ENCODE data around the gene STAT1. TPM values are rescaled to one million over a fixed set of nuclear protein-coding genes. Genes with fewer than 3 reads are reported as not detected.

STAT1 gene
- total RNA-seq, 1 experiment from 2014 or later, result 60.7 TPM

DNA sequence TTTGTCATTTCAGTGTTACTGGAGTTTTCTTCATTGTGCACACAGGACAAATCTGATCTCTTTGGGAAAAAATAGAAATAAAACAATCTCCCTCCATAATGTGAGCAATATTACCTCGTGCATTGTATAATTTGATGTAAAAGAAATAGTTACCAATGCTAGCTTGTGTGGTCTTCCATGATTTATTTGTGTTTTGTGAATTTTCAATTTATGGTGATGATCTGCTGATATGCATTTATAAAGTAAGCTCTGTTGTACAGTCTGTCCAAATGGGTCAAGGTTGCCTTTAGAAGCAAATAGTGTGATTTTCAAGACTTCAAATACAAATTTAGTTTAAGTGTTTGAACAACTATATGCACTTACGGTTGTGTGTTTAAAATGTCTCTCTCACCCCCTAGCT, 50.9 kb downstream of the STAT1 start:
- no peak overlapping the region for H2AFZ ChIP-seq (ENCODE audit: low read depth, low read length, poor library complexity, severe bottlenecking)
- H3K9me3 ChIP-seq (ENCODE audit: control insufficient read depth in 1 of 2, insufficient read depth in 1 of 2, low read depth in 1 of 2, low read length in 2 of 2), result no peaks in the 10 kb centered on the region
- H3K27ac ChIP-seq (ENCODE audit: low read depth, low read length), result no peak overlapping the region
- intact Hi-C loops (cut with micrococcal nuclease), result no loop called here
- H3K36me3 ChIP-seq (ENCODE audit: control insufficient read depth in 1 of 2, insufficient read depth in 2 of 2, low read length in 2 of 2), result peaks cover 12 to 19% of the 10 kb centered on the region in 2 experiments; a peak in 3 of 4 replicates
- no peak for TF ChIP-seq ZNF274 (IDR thresholded peaks at IDR 0.05; ENCODE audit: low read depth, low read length)
- TF ChIP-seq, protein P1, sequence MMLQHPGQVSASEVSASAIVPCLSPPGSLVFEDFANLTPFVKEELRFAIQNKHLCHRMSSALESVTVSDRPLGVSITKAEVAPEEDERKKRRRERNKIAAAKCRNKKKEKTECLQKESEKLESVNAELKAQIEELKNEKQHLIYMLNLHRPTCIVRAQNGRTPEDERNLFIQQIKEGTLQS (IDR thresholded peaks at IDR 0.05), result no peak
- no peak for TF ChIP-seq ELF1 (IDR thresholded peaks at IDR 0.05; ENCODE audit: borderline replicate concordance, low read depth)
- no peak for TF ChIP-seq TCF7L2 (IDR thresholded peaks at IDR 0.05; ENCODE audit: borderline replicate concordance, extremely low read depth, insufficient read depth, insufficient read length)
- TF ChIP-seq YY1 (IDR thresholded peaks at IDR 0.05; ENCODE audit: extremely low read depth, insufficient replicate concordance, low read depth, low read length), result no peak
- TF ChIP-seq SRF (IDR thresholded peaks at IDR 0.05; ENCODE audit: low read depth), result no peak
- TF ChIP-seq EZH2phosphoT487 (IDR thresholded peaks at IDR 0.05; ENCODE audit: borderline replicate concordance), result no peak
- TF ChIP-seq, protein P2, sequence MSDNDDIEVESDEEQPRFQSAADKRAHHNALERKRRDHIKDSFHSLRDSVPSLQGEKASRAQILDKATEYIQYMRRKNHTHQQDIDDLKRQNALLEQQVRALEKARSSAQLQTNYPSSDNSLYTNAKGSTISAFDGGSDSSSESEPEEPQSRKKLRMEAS (IDR thresholded peaks at IDR 0.05), result no peak
- no peaks in the 10 kb centered on the region for H3K9me2 ChIP-seq (ENCODE audit: insufficient read depth)
- H3K4me2 ChIP-seq (ENCODE audit: low read length), result no peak overlapping the region
- ATAC-seq (no peak), DNase-seq (ENCODE audit: low read depth, low spot score) (no peak)
- H4K20me1 ChIP-seq (ENCODE audit: insufficient read depth), result no peaks in the 10 kb centered on the region
- no peak overlapping the region for H3K9ac ChIP-seq (ENCODE audit: low read length)
- no peaks in the 10 kb centered on the region for H3K4me1 ChIP-seq (ENCODE audit: control insufficient read depth in 1 of 2, insufficient read depth in 2 of 2, low read length in 2 of 2)
- no peaks in the 10 kb centered on the region for H3K27me3 ChIP-seq (ENCODE audit: insufficient read depth, low read length)
- ChIA-PET RAD21 (ENCODE audit: low non-redundant PET in 1 of 2, low total read pairs in 2 of 2, uncharacterized antibody in 2 of 2, unreplicated experiment in 2 of 2) (no interaction called here), CTCF (no interaction called here), POLR2A (no interaction called here)
- BruUV-seq (replicated peaks), result no TSS peak
- H3K79me2 ChIP-seq (ENCODE audit: insufficient read depth, low read length), result no peaks in the 10 kb centered on the region
- no peak overlapping the region for H3K4me3 ChIP-seq (replicated peaks in 1 of 2; ENCODE audit: low read depth in 1 of 2, low read length in 2 of 2)

DNA sequence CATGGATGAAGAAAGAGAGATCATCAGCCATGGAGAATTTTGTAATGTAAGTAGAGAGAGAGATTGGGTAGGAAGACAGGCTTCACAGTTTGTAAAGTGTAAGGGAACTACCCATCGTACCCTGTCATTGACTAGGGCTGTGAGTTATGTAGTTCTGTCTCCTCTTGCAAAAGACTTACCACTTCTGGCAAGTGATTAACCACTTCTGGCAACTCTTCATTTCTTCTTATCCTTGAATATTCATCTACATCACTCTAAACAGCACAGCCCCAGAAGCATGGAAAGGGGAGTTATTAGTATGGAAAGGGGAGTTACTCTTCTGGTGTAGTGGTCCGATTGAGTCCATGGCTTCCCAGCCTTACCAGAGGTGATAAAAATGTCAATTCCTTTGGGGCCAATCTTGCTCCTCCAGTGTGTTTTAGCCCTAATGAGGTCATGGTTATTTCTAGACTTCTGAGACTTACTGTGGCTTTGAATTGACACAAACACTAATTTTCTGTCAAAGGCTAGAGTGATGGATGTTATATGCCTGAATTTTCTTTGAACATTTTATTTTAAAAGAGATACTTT, 52.0 kb downstream of the STAT1 start:
- Histone ChIP-seq H3K9me3 (ENCODE audit: control insufficient read depth in 1 of 2, insufficient read depth in 1 of 2, low read depth in 1 of 2, low read length in 2 of 2) (no peaks in the 10 kb centered on the region), H3K36me3 (ENCODE audit: control insufficient read depth in 1 of 2, insufficient read depth in 2 of 2, low read length in 2 of 2) (peaks cover 12 to 17% of the 10 kb centered on the region in 2 experiments; a peak in 3 of 4 replicates), H3K4me1 (ENCODE audit: control insufficient read depth in 1 of 2, insufficient read depth in 2 of 2, low read length in 2 of 2) (no peaks in the 10 kb centered on the region), H3K27ac (ENCODE audit: low read depth, low read length) (no peak overlapping the region), H3K27me3 (ENCODE audit: insufficient read depth, low read length) (no peaks in the 10 kb centered on the region), H4K20me1 (ENCODE audit: insufficient read depth) (no peaks in the 10 kb centered on the region), H3K79me2 (ENCODE audit: insufficient read depth, low read length) (no peaks in the 10 kb centered on the region), H3K4me2 (ENCODE audit: low read length) (no peak overlapping the region), H3K4me3 (replicated peaks in 1 of 2; ENCODE audit: low read depth in 1 of 2, low read length in 2 of 2) (no peak overlapping the region), H2AFZ (ENCODE audit: low read depth, low read length, poor library complexity, severe bottlenecking) (no peak overlapping the region), H3K9ac (ENCODE audit: low read length) (no peak overlapping the region), H3K9me2 (ENCODE audit: insufficient read depth) (no peaks in the 10 kb centered on the region)
- CTCF ChIA-PET, result no interaction called here
- ATAC-seq (no peak), DNase-seq (ENCODE audit: low read depth, low spot score) (no peak)
- intact Hi-C loops (cut with micrococcal nuclease), result no loop called here
- BruUV-seq (replicated peaks), result no TSS peak
- POLR2A ChIA-PET, result no interaction called here
- RAD21 ChIA-PET (ENCODE audit: low non-redundant PET in 1 of 2, low total read pairs in 2 of 2, uncharacterized antibody in 2 of 2, unreplicated experiment in 2 of 2), result no interaction called here
- TF ChIP-seq EZH2 (IDR thresholded peaks at IDR 0.05) (no peak), FOSL1 (IDR thresholded peaks at IDR 0.05; ENCODE audit: low read depth) (no peak), EZH2phosphoT487 (IDR thresholded peaks at IDR 0.05; ENCODE audit: borderline replicate concordance) (no peak), ELF1 (IDR thresholded peaks at IDR 0.05; ENCODE audit: borderline replicate concordance, low read depth) (no peak), JUND (IDR thresholded peaks at IDR 0.05) (no peak), CBX3 (IDR thresholded peaks at IDR 0.05; ENCODE audit: low read depth) (no peak), YY1 (IDR thresholded peaks at IDR 0.05; ENCODE audit: extremely low read depth, insufficient replicate concordance, low read depth, low read length) (no peak), EGR1 (IDR thresholded peaks at IDR 0.05; ENCODE audit: low read depth) (no peak)
- TF ChIP-seq, protein P3, sequence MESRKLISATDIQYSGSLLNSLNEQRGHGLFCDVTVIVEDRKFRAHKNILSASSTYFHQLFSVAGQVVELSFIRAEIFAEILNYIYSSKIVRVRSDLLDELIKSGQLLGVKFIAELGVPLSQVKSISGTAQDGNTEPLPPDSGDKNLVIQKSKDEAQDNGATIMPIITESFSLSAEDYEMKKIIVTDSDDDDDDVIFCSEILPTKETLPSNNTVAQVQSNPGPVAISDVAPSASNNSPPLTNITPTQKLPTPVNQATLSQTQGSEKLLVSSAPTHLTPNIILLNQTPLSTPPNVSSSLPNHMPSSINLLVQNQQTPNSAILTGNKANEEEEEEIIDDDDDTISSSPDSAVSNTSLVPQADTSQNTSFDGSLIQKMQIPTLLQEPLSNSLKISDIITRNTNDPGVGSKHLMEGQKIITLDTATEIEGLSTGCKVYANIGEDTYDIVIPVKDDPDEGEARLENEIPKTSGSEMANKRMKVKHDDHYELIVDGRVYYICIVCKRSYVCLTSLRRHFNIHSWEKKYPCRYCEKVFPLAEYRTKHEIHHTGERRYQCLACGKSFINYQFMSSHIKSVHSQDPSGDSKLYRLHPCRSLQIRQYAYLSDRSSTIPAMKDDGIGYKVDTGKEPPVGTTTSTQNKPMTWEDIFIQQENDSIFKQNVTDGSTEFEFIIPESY (IDR thresholded peaks at IDR 0.05; ENCODE audit: extremely low read depth, insufficient replicate concordance, low read length), result no peak
- TF ChIP-seq, protein P4, sequence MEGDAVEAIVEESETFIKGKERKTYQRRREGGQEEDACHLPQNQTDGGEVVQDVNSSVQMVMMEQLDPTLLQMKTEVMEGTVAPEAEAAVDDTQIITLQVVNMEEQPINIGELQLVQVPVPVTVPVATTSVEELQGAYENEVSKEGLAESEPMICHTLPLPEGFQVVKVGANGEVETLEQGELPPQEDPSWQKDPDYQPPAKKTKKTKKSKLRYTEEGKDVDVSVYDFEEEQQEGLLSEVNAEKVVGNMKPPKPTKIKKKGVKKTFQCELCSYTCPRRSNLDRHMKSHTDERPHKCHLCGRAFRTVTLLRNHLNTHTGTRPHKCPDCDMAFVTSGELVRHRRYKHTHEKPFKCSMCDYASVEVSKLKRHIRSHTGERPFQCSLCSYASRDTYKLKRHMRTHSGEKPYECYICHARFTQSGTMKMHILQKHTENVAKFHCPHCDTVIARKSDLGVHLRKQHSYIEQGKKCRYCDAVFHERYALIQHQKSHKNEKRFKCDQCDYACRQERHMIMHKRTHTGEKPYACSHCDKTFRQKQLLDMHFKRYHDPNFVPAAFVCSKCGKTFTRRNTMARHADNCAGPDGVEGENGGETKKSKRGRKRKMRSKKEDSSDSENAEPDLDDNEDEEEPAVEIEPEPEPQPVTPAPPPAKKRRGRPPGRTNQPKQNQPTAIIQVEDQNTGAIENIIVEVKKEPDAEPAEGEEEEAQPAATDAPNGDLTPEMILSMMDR (IDR thresholded peaks at IDR 0.05 in 2 of 3, conservative IDR thresholded peaks at IDR 0.05 in 1 of 3; ENCODE audit: borderline replicate concordance in 1 of 3, insufficient read depth in 1 of 3, low read depth in 2 of 3, low read length in 2 of 3), result no peak
- TF ChIP-seq, protein P1 (IDR thresholded peaks at IDR 0.05), result no peak

Measured in HCT116 (cell line).